T-helper 9 cell (primary cell): Measurements from ENCODE around the gene YPEL1.

Experiments used
- DNase-seq: peaks from one replicate; pipeline ENCODE4 v3.0.0-alpha.2; 2020

Gene YPEL1

DNA sequence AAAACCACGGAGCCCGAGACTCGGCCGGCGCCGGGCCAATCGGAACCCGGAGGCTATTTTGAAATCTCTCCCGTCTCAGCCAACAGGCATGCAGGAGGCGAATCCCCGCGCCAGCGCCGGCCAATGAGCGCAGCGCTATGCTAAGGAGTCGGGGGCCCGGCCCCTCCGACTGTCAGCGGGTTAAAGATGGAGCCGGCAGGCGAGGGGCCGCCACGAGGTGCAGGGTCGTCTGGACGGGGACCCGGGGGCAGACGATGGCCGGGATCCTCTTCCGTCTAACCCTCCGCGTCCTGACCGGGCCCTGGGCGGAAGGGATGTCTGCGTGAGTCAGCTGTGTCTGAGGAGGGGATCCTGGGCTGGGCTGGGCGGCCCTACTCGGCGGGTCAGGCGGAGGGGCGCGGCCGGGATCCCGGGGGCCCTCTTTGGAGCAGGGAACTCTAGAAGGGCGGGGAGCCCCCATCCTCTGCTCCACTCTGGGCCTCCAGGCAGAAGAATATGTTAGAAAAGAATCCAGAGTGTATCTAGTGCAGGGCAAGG is 83.5 kb downstream of the YPEL1 start:
- DNase-seq: peak; percentile 73

DNA sequence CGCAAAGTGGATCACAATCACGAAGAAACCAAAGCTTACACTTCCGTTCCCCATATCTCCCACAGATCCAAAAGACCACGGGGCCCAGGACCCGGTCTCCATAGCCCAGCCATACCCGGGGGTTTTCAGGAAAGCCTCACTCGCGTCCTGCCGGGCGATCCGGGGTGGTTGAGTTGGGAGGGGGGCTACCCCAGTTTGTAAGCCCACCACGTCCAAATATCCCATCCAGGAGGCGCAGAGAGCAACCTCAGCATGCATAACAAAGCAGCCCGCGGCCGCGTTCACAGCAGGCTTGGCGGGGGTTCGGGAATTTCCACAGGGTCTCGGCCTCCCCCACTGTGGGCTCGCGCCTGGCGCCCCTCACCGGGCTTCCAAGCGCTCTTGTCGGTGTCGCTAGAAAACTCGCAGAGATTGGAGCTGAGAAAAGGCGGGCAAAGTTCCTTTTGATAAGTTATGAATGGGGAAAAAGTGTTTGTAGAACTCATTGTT is 84.0 kb downstream of the YPEL1 start:
- DNase-seq: no peak

DNA sequence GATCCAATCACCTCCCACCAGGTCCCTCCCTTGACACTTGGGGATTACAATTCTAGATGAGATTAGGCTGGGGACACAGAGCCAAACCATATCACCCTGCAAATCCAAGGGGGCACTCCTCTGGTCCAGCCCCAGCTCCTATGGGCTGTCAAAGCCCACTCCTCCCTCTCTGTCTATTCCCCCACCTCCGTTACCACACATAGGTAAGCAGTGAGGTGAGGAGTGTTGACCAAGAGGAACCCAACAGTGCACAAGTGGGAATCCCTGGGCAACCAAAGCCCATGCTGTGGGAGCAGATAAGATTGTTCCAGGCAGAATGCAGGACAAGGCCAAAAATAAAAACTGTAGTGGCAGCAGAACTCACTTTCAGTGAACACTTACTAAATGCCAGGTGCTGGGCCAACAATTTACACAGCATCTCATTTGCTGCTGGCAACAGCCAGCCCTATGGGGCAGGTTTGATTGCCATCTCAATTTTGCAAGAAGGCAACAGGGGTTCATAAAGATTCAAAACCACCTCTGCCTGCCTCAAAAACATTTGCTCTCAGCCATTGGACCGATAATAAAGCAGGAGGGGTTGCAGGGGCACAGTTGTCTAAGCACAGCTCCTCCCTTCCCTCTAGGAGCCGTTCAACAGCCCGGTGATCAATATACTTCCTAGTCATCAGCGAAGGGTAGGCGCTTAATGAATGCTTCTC is 84.6 kb downstream of the YPEL1 start:
- DNase-seq: no peak

DNA sequence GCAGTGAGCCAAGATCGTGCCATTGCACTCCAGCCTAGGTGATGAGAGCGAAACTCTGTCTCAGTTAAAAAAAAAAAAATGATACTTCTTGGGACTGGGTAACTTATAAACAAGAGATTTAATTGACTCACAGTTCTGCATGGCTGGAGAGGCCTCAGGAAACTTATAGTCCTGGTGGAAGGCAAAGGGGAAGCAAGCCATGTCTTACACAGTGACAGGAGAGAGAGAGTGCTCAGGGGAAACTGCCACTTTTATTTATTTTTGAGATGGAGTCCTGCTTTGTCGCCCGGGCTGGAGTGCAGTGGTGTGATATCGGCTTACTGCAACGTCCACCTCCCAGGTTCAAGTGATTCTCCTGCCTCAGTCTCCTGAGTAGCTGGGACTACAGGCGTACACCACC is 85.3 kb downstream of the YPEL1 start:
- DNase-seq: no peak
